ENCODE results near the gene SFMBT2.

Gene SFMBT2

GRCh38 chr10:7272008-7272407 is 138.8 kb downstream of the SFMBT2 start:
- TF ChIP-seq CTBP1 (IDR thresholded peaks at IDR 0.05; ENCODE audit: borderline replicate concordance) = no peak
- TF ChIP-seq ZNF384 (IDR thresholded peaks at IDR 0.05) = no peak
- no peak for TF ChIP-seq ARNT (IDR thresholded peaks at IDR 0.05)
- TF ChIP-seq PKNOX1 (IDR thresholded peaks at IDR 0.05) = no peak
- TF ChIP-seq FOXK2 (IDR thresholded peaks at IDR 0.05) = no peak
- no peak for TF ChIP-seq SUZ12 (IDR thresholded peaks at IDR 0.05)
- no peak for TF ChIP-seq NFRKB (IDR thresholded peaks at IDR 0.05)
- no peak for TF ChIP-seq SP1 (IDR thresholded peaks at IDR 0.05)
- TF ChIP-seq TARDBP (IDR thresholded peaks at IDR 0.05) = no peak
- TF ChIP-seq ELF4 (IDR thresholded peaks at IDR 0.05) = no peak
- TF ChIP-seq HDGF (IDR thresholded peaks at IDR 0.05; ENCODE audit: borderline replicate concordance) = no peak
- no peak for DNase-seq (ENCODE audit: extremely low spot score)
- ChIA-PET CTCF (no interaction called here), POLR2A (no interaction called here)

- POLR2A ChIA-PET = no interaction called here
- no peak for TF ChIP-seq ZNF384 (IDR thresholded peaks at IDR 0.05)
- no peak for TF ChIP-seq NFRKB (IDR thresholded peaks at IDR 0.05)
- no peak for TF ChIP-seq CTBP1 (IDR thresholded peaks at IDR 0.05; ENCODE audit: borderline replicate concordance)
- TF ChIP-seq HDGF (IDR thresholded peaks at IDR 0.05; ENCODE audit: borderline replicate concordance) = no peak
- no peak for TF ChIP-seq FOXM1 (IDR thresholded peaks at IDR 0.05; ENCODE audit: borderline replicate concordance)
- no peak for TF ChIP-seq SUZ12 (IDR thresholded peaks at IDR 0.05)
- TF ChIP-seq PKNOX1 (IDR thresholded peaks at IDR 0.05) = no peak
- TF ChIP-seq LEF1 (IDR thresholded peaks at IDR 0.05; ENCODE audit: borderline replicate concordance) = no peak
- no peak for TF ChIP-seq ELF4 (IDR thresholded peaks at IDR 0.05)
- no peak for TF ChIP-seq FOXA1 (IDR thresholded peaks at IDR 0.05)
- TF ChIP-seq L3MBTL2 (conservative IDR thresholded peaks at IDR 0.05) = no peak
- no peak for TF ChIP-seq ARNT (IDR thresholded peaks at IDR 0.05)
- no peak for TF ChIP-seq FOXK2 (IDR thresholded peaks at IDR 0.05)
- TF ChIP-seq BHLHE40 (IDR thresholded peaks at IDR 0.05; ENCODE audit: borderline replicate concordance) = no peak
- no peak for TF ChIP-seq TARDBP (IDR thresholded peaks at IDR 0.05)
- no peak for TF ChIP-seq SP1 (IDR thresholded peaks at IDR 0.05)
- CTCF ChIA-PET = no interaction called here
- DNase-seq (ENCODE audit: extremely low spot score) = no peak
Measured at GRCh38 chr10:7269988-7270387, 140.8 kb downstream of the SFMBT2 start.

DNA sequence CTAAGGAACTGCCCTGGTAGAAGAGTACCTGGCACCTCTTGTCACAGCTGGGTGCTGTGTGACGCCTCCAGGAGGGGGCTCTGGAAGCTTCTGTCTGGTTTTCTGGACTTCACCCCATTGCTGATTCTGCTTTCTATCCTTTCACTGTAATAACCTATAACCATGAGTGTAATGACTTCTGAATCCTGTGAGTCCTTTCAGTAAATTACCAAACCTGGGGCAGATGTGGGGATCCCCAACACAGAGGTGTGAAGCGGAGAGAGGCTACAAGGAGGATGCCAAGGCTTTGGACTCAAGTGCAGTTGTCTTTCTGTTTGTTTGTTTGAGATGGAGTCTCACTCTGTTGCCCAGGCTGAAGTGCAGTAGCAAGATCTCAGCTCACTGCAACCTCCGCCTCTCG is 143.7 kb downstream of the SFMBT2 start:
- DNase-seq (ENCODE audit: extremely low spot score) = no peak
- ChIA-PET POLR2A (no interaction called here), CTCF (interaction anchor here (0.9 kb wide), 1 partner anchor 34 kb away, joined by 4 read pairs; no protein-coding TSS in a partner anchor)
- no peak for TF ChIP-seq ELF4 (IDR thresholded peaks at IDR 0.05)
- no peak for TF ChIP-seq CTBP1 (IDR thresholded peaks at IDR 0.05; ENCODE audit: borderline replicate concordance)
- TF ChIP-seq HDGF (IDR thresholded peaks at IDR 0.05; ENCODE audit: borderline replicate concordance) = no peak
- TF ChIP-seq L3MBTL2 (conservative IDR thresholded peaks at IDR 0.05) = no peak
- no peak for TF ChIP-seq FOXK2 (IDR thresholded peaks at IDR 0.05)
- no peak for TF ChIP-seq ZNF384 (IDR thresholded peaks at IDR 0.05)

DNA sequence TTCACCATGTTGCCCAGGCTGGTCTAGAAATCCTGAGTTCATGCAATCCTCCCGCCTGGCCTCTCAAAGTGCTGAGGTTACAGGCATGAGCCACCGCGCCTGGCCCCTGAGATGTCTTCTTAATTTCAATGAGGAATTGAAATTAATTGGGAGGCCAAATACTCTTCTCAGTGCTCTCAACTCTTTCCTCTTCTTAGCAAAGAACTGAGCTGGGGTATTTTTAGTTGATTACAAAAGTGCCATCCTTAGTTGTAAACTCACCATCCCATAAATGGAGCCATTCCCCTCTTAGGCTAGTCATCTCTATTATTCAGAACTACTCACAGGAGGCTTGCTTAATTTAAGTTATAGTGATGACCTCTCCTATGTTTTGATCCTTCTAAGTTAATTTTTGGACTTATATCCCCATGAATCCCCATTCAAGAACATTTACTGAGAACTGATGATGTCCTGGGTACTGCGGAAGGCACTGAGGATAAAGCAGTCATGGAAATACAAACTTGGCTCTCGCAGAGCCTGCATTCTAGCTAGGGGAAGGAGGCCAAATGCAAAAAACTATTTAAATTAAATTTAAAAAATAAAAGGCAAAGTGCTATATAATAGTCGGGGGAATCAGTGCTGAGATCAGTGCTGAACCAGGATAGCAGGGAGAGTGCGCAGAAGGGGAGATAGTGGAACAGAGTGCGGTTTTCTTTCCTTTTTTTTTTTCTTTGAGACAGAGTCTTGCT is 145.3 kb downstream of the SFMBT2 start:
- ChIA-PET CTCF (no interaction called here), POLR2A (no interaction called here)
- TF ChIP-seq SP1 (IDR thresholded peaks at IDR 0.05) (no peak), FOXK2 (IDR thresholded peaks at IDR 0.05) (no peak), FOXA1 (IDR thresholded peaks at IDR 0.05) (no peak), ZNF384 (IDR thresholded peaks at IDR 0.05) (no peak), HDGF (IDR thresholded peaks at IDR 0.05; ENCODE audit: borderline replicate concordance) (no peak), ARNT (IDR thresholded peaks at IDR 0.05) (no peak), PKNOX1 (IDR thresholded peaks at IDR 0.05) (no peak), BHLHE40 (IDR thresholded peaks at IDR 0.05; ENCODE audit: borderline replicate concordance) (no peak), TARDBP (IDR thresholded peaks at IDR 0.05) (no peak)
- no peak for DNase-seq (ENCODE audit: extremely low spot score)

GRCh38 chr10:7264313-7264756 is 146.5 kb downstream of the SFMBT2 start:
- CTCF ChIA-PET = interaction anchor here (0.6 to 1.1 kb wide), 2 partner anchors 143 to 1101 kb away, joined by 3 to 4 read pairs; no protein-coding TSS in a partner anchor
- POLR2A ChIA-PET = no interaction called here
- no peak for DNase-seq (ENCODE audit: extremely low spot score)
- no peak for TF ChIP-seq SP1 (IDR thresholded peaks at IDR 0.05)
- TF ChIP-seq TARDBP (IDR thresholded peaks at IDR 0.05) = no peak
- TF ChIP-seq ELF4 (IDR thresholded peaks at IDR 0.05) = no peak
- TF ChIP-seq NFRKB (IDR thresholded peaks at IDR 0.05) = no peak
- TF ChIP-seq PKNOX1 (IDR thresholded peaks at IDR 0.05) = no peak
- no peak for TF ChIP-seq L3MBTL2 (conservative IDR thresholded peaks at IDR 0.05)
- no peak for TF ChIP-seq FOXM1 (IDR thresholded peaks at IDR 0.05; ENCODE audit: borderline replicate concordance)
- no peak for TF ChIP-seq HDGF (IDR thresholded peaks at IDR 0.05; ENCODE audit: borderline replicate concordance)
- TF ChIP-seq ARNT (IDR thresholded peaks at IDR 0.05) = no peak
- no peak for TF ChIP-seq FOXK2 (IDR thresholded peaks at IDR 0.05)
- no peak for TF ChIP-seq ZNF384 (IDR thresholded peaks at IDR 0.05)
- no peak for TF ChIP-seq SUZ12 (IDR thresholded peaks at IDR 0.05)
- no peak for TF ChIP-seq FOXA1 (IDR thresholded peaks at IDR 0.05)
- no peak for TF ChIP-seq LEF1 (IDR thresholded peaks at IDR 0.05; ENCODE audit: borderline replicate concordance)

Measured in HEK293T (cell line).